Activated CD8-positive, alpha-beta memory T cell treated with anti-CD3 and anti-CD28 coated beads, Interleukin-2, amount 50 U/mL, for 24 hours (primary cell): ENCODE data around the gene APCDD1L.
"Not testable (repeated sequence)": the region's sequence is repeated elsewhere in the genome, so short reads cannot be mapped to it uniquely, and the experiment has no call there.

Experiments used
- DNase-seq: peaks from one replicate; pipeline ENCODE4 v3.0.0-alpha.2; 2020; ENCODE audit errors: extremely low read depth

The APCDD1L gene

GRCh38 chr20:58441723-58442122 is 73.5 kb downstream of the APCDD1L start:
- no peak for DNase-seq

- DNase-seq: no peak
These were observed 75.0 kb downstream of the APCDD1L start for GRCh38 chr20:58440021-58440767.

GRCh38 chr20:58438970-58439808 is 76.0 kb downstream of the APCDD1L start:
- no peak for DNase-seq

- DNase-seq: no peak
These were observed 78.1 kb downstream of the APCDD1L start for GRCh38 chr20:58436868-58437645.

DNA sequence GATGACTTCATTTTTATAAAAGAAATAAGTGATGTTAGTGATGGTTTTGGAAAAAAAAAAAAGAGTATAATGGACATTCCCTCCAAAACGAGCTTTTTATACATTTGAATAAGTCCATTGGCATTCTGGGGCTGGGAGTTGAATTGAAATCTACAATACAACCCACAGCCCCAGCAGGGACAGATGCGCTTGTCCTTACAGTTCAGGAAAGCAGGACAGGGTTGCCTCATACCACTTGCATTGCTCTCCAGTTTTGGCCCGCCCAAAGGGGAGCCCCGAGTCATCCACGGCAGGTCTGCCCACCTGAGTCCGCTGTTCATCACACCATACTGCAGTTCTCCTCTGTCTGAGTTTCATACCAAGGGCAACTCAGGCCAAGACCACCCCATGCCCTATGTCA is 80.0 kb downstream of the APCDD1L start:
- DNase-seq: no peak

DNA sequence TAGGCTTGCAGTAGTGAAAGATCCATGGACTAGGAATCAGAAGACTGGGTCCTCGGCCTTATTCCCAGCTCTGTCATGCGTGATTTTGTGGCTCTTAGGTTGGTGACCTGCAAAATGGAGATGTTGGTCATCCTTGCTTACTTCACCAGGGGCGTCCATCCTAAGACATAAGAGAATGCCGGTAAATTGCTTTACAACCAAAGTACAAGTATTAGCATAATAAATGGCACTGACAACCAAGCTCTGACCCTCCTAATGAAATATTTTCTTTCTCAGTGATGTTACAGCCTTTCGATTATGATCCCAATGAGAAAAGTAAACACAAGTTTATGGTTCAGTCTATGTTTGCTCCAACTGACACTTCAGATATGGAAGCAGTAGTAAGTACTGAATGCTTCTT is 80.9 kb downstream of the APCDD1L start:
- no peak for DNase-seq

DNA sequence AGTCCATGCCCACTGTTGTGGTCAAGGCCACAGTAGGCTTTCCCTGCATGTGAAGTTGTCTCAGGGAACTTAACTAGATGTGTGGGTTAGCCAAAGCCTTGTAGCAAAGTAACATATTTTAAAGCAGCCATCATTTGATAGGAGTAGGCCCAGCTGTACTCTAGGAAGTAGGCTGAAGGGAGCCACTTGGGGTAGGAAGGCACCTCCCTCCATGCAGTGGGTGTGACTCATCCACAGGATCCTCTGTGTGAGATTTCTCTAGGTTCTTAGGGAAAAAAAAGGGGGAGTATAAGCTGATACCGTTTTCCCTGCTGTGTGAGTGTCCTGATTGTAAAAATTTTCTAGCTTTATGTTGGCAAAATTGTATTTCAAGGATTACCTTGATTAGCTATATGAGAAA is 81.4 kb downstream of the APCDD1L start:
- DNase-seq: no peak

GRCh38 chr20:58433029-58433647 is 82.1 kb downstream of the APCDD1L start:
- no peak for DNase-seq

DNA sequence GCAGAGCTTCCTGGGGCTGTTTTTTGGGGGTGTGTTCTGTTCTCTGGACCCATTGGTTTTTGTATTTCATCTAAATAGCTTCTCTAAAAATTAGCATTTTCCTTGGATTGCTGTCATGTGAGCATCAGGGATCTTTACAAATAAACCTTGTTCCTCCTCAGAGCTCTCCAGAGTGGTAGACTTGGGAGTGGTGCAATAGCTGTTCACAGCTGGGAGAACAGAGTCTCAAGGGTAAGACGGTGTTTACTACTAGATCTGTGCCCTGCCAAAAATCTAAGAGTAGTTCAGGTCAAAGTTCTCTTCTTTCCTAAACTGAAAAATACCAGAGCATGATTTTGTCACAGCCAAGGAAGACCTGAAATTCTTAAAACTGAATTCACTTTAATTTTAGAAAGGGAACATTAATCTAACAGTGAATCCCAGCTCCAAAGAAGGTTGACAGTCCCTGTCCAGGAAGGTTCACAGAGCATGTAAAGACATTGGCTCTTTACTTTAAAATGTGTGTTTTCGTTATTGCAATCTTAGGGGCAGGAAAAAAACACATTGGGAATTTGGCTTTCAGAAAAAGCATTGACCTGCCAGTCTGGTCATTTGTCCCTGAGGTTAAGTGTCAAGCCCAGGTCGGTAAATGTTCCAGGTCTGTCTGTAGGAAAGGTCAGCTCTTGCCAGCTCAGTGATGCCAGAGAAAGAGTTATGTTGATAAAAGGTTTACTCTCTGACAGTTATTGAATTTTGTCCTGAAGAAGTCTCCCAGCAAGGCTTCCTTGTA is 82.8 kb downstream of the APCDD1L start:
- DNase-seq: no peak

DNA sequence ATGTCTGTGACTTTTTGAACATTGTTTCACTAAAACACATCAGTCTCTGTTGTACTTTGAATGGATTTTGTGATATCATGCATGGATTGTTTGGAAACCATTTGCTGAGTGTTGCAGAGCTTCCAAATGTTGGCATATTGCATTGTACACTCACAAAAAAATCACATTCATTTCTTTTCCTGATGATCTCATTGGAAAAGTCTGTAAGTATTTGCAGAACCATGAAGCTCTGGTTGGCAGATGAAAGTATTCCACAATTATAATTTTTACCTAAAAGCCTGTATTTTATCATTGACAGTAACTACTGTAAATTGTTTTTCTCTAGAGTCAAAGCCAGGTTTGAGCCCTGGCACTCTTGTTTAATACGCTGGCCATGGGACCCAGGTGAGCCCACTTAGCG is 84.1 kb downstream of the APCDD1L start:
- DNase-seq: no peak

- no peak for DNase-seq
These were observed 85.9 kb downstream of the APCDD1L start for GRCh38 chr20:58429303-58429702.

DNA sequence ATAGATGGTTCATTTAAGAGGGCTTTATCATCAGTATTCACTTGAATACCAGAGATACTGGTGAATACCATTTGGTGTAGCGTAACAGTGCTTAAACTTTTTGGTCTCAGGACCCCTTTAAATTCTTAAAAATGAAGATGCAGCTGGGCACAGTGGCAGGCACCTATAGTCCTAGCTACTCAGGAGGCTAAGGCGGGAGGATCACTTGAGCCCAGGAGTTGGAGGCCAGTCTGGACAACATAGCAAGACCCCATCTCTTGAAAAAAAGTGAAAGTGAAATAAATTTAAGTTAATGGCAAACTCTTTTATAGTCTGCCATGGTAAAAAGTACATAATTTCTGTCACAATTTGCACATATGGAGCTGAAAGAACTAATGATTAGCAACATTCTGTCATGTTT is 86.8 kb downstream of the APCDD1L start:
- DNase-seq: no peak

- not testable (repeated sequence) for DNase-seq
These were observed 87.6 kb downstream of the APCDD1L start for GRCh38 chr20:58427571-58427970.

DNA sequence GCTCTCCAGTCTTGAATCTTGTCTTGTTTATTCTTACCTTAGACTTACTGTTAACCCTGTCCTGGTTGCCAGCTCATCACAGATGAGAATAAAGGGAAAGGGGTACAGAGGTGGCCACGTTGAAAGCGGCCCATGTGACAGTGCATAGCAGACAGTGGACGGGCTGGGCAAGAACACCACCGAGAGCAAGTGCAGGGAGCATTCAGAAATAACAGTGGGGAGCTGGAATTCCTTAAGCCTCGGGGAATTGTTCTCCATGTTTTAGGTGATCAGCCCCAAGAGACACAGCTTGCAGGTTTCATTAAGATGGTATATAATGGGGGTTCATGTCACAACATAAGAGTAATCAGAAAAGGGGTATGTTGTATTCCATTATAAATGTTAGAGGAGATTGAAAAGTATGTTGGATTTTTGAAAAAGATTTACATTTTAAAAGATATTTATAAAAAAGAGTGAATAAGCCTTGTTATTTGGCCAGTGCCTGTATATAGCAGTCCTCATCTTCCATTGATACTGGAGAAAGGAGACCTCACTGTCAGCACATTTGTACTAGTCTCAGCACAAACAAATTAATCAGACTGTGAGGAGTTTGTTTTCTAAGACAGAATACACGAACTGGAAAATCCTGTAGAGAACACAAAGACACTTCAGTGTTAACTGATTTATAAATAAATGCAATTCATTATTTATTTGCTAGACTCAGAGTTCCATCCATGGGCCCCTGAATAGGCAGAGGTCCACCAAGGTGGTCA is 90.8 kb downstream of the APCDD1L start:
- no peak for DNase-seq

GRCh38 chr20:58421497-58421850 is 93.7 kb downstream of the APCDD1L start:
- no peak for DNase-seq

DNA sequence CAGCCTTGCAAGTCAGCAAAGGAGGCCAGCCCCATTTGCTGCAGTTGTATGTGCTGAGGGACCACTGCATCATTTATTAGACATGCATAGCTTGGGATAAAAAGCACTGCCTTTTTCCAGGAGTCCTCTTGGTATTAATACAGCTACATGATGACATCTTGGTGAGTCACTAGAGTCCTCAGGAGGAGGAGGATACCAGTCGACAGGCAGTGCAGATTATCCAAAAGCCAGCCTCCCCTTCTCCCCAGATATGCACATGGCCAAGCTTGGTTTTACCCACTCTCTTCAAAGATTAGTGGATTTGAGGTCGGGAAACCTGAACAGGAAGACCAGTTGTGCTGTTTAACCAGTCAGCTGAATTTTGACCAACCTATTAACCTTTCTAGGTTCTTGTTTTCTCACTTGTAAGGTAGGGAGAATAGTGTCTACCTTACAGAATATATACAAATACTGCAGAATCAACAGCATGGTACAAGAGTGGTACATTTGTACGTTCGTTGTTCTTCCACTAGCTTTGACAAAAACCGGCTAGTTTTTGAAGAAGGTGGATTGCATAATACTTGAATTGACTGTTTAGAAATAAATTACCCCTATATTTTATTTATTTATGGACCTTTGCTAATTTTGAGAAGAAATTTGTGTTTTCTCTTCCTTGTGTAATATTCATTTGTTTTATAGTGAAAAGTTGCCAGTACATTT is 94.3 kb downstream of the APCDD1L start:
- no peak for DNase-seq

DNA sequence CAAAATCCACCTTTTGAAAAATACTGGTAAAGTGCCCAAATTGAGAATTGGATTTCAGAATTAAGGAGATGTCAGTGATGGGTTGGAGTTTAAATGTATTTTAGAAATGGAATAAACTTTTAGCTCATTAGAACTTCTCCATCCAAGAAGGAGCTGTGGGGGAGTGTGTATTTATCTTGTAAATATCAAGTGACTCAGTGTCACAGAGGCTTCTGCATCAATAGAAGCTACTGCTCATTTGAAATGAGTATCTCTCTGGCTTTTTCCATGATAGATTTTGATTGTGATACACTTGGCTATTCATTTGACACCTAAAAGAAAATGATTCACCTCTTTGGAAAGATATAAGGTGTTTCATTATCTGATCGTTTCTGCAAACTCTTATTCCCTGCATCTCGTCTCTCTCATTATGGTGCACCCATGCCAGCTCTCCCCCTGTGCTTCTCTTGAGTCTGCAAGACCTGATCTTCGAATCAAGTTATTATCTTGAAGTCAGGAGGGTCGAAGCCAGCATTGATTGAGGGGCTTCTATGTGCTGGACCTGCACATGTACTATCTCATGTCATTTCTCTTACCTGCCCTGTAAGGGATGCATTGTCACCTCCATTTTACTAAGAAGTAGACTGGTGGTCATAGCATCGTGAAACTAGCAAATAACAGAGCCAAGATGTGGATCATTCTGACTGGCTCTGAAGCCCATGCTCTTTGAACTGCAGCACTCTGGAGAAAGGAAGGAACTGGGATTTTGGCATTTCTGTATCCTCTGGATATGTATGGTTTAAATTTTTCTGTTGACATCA is 96.0 kb downstream of the APCDD1L start:
- DNase-seq: no peak

GRCh38 chr20:58417438-58417837 is 97.8 kb downstream of the APCDD1L start:
- DNase-seq: no peak

- no peak for DNase-seq
These were observed 98.4 kb downstream of the APCDD1L start for GRCh38 chr20:58416835-58417234.
